ENCODE data around the gene MIA.
"Not testable (repeated sequence)": the region's sequence is repeated elsewhere in the genome, so short reads cannot be mapped to it uniquely, and the experiment has no call there.

MIA gene

DNA sequence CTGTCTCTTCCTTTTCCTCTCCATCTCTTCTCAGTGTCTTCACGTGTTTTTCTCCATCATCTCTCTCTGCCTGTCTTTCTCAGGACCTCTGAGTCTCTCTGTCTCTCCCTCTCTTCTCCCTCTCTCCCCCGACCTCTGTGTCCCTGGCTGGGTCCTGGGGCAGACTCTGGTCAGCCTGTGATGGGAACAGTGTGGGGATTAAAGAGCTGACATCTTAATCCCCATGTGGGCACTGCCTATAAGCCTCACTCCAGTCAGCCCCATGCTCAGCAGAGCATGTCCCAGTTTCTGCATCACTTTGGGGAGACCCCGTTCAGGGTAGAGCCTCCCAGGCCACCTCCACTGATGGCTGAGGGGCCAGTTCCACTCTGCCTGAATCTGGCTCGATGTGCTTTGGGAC, 39.9 kb downstream of the MIA start:
- TF ChIP-seq, protein P1, sequence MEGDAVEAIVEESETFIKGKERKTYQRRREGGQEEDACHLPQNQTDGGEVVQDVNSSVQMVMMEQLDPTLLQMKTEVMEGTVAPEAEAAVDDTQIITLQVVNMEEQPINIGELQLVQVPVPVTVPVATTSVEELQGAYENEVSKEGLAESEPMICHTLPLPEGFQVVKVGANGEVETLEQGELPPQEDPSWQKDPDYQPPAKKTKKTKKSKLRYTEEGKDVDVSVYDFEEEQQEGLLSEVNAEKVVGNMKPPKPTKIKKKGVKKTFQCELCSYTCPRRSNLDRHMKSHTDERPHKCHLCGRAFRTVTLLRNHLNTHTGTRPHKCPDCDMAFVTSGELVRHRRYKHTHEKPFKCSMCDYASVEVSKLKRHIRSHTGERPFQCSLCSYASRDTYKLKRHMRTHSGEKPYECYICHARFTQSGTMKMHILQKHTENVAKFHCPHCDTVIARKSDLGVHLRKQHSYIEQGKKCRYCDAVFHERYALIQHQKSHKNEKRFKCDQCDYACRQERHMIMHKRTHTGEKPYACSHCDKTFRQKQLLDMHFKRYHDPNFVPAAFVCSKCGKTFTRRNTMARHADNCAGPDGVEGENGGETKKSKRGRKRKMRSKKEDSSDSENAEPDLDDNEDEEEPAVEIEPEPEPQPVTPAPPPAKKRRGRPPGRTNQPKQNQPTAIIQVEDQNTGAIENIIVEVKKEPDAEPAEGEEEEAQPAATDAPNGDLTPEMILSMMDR (IDR thresholded peaks at IDR 0.05; ENCODE audit: low read depth, low read length), result no peak
- no peak overlapping the region for H3K4me3 ChIP-seq (replicated peaks in 1 of 2; ENCODE audit: low read depth in 2 of 2, low read length in 2 of 2)
- no peak for DNase-seq (ENCODE audit: low read depth in 2 of 2)

DNA sequence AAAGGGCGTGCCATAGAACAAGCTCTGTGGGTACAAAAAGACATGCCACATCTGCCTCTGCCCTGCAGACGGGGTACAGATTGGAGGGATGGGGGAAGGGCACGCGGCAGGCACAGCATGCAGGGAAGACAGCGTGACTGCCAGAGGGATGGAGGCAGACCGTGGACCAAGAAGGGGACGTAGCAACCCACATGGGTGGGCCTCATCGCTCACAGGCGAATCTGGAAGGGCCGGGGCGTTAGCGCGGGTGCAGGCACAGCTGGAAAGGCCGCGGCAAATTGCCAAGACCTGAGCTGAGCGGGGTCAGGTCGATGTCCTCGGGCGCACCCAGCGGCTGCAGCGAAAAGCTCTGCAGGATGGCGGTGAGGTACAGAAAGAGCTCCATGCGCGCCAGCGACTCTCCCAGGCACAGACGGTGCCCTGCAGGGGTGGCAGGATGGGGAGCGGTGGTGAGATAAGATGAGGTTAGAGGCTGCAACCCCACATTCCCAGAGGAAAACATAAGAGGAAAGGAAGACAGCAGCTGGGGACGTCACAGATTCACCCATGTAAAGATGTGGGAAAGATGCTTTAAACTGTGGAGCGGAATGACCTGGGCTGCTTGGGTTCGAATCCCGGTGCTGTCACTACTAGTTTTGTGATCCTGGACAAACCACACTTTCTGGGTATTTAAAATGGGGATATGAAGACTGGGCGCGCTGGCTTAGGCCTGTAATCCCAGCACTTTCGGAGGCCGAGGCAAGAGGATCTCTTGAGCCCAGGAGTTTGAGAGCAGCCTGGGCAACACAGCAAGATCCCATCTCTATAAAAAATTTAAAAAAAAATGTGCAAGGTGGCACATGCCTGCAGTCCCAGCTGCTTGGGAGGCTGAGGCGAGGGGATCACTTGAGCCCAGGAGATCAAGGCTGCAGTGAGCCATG, 43.4 kb downstream of the MIA start:
- peak; percentile 61 to 63 for DNase-seq (ENCODE audit: low read depth in 2 of 2)
- TF ChIP-seq, protein P1 (IDR thresholded peaks at IDR 0.05; ENCODE audit: low read depth, low read length), result peak; percentile 28
- peak overlapping the region in 1 of 2 donors; percentile 38 for H3K4me3 ChIP-seq (replicated peaks in 1 of 2; ENCODE audit: low read depth in 2 of 2, low read length in 2 of 2)

DNA sequence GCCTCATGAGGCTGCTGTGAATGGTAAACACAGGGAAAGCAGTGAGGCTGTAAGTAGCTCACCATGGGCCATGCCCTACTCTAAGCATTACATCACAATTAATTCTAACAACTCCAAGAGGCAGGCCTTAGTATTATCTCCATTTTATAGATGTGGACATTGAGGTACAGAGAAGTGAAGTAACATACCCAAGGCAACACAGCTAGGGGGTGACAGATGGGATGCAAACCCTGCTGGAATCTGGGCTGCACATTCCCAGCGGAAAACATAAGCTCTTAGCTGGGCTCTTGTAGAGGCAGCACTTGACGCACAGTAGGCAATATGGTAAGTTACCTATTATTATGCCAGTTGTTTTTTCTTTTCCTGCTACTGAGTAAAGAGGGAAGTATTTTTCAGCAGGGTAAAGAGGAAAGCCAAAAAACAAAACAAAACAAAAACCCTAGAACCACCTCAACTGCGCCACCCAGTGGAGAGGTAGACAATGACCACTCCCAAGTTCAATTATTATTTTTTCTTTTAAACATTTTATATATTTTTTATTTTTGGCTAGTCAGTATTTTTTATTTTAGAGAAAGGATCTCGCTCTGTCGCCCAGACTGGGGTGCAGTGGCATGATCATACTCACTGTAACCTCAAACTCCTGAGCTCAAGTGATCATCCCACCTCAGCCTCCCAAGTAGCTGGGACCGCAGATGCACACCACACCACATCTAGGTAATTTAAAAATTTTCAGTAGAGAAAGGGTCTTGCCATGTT, 44.3 kb downstream of the MIA start:
- TF ChIP-seq, protein P1 (IDR thresholded peaks at IDR 0.05; ENCODE audit: low read depth, low read length), result peak; percentile 57
- H3K4me3 ChIP-seq (replicated peaks in 1 of 2; ENCODE audit: low read depth in 2 of 2, low read length in 2 of 2), result not testable (repeated sequence)
- peak; percentile 57 to 67 for DNase-seq (ENCODE audit: low read depth in 2 of 2)

DNA sequence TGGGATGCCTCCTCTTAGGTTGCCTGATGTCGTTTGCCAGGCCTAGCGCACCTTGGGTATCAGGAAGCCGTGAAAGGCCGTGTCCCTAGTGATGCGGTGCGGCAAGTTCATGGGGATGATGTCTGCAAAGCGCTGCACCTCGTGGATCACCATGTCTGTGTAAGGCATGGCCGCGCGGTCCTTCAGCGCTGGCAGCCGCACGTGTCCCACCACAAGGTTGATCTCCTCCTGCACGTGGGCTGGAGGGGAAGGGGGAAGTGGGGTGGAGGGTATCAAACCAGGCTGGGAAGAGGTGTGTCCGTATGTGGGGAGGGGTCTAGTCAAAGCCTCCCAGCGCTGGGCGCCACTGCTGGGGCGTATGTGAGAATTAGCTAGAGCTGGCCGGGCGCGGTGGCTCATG, 46.8 kb downstream of the MIA start:
- H3K4me3 ChIP-seq (replicated peaks in 1 of 2; ENCODE audit: low read depth in 2 of 2, low read length in 2 of 2), result no peak overlapping the region
- TF ChIP-seq, protein P1 (IDR thresholded peaks at IDR 0.05; ENCODE audit: low read depth, low read length), result no peak
- DNase-seq (ENCODE audit: low read depth in 2 of 2), result no peak

DNA sequence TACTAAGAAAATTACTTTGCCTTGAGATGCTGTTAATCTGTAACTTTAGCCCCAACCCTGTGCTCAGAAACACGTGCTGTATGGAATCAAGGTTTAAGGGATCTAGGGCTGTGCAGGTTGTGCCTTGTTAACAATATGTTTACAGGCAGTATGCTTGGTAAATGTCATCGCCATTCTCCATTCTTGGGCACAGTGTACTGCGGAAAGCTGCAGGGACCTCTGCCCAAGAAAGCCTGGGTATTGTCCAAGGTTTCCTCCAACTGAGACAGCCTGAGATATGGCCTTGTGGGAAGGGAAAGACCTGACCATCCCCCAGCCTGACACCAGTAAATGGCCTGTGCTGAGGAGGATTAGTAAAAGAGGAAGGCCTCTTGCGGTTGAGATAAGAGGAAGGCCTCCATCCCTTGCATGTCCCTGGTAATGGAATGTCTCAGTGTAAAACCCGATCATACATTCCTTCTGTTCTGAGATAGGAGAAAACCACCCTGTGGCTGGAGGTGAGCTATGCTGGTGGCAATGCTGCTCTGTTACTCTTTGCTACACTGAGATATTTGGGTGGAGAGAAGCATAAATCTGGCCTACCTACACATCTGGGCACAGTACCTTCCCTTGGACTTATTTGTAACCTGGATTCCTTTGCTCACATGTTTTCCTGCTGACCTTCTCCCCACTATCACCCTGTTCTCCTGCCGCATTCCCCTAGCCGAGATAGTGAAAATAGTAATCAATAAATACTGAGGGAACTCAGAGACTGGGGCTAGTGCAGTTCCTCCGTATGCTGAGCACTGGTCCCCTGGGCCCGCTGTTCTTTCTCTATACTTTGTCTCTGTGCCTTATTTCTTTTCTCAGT, 47.6 kb downstream of the MIA start:
- H3K4me3 ChIP-seq (replicated peaks in 1 of 2; ENCODE audit: low read depth in 2 of 2, low read length in 2 of 2), result not testable (repeated sequence)
- peak in 1 of 2 donors; percentile 84 for DNase-seq (ENCODE audit: low read depth in 2 of 2)

DNA sequence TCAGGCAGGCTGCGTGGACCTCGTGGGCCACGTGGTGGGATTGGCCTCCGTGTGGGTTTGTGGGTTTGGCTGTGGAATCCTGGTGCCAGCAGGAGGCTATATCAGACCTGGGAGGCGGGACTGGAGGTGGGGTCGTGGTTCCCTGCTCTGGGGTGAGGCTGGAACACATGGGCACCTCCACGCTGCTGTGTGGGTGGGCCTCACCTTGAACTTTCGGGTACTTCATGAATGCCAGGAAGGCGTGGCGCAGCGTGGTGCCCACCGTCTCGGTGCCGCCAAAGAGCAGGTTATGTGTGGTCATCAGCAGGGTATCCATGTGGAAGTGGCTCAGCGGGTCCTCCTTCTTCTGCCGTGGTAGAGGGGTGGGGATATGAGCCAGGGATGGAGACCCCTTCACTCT, 49.6 kb downstream of the MIA start:
- H3K4me3 ChIP-seq (replicated peaks in 1 of 2; ENCODE audit: low read depth in 2 of 2, low read length in 2 of 2); DNase-seq (ENCODE audit: low read depth in 2 of 2): not testable (repeated sequence)

DNA sequence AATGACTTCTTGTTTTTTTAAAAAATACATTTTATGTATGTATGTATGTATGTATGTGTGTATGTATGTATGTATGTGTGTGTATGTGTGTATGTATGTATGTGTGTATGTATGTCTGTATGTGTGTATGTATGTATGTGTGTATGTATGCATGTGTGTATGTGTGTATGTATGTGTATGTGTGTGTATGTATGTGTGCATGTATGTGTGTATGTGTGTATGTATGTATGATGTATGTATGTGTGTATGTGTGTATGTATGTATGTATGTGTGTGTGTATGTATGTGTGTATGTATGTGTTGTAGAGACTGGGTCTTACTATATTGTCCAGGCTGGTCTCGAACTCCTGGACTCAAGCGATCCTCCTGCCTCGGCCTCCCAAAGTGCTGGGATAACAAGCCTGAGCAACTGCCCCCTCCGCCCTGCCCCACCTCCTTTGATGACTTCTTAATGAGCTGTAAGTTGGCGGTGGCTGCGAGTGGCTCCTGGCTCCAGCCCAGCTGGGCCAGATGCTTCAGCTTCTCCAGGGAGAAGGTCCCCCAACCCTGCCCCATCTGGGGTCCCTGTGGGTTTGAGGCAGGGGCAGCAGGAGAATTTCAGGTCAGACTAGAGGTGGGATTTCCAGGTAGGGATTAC, 50.3 kb downstream of the MIA start:
- H3K4me3 ChIP-seq (replicated peaks in 1 of 2; ENCODE audit: low read depth in 2 of 2, low read length in 2 of 2); DNase-seq (ENCODE audit: low read depth in 2 of 2): not testable (repeated sequence)

DNA sequence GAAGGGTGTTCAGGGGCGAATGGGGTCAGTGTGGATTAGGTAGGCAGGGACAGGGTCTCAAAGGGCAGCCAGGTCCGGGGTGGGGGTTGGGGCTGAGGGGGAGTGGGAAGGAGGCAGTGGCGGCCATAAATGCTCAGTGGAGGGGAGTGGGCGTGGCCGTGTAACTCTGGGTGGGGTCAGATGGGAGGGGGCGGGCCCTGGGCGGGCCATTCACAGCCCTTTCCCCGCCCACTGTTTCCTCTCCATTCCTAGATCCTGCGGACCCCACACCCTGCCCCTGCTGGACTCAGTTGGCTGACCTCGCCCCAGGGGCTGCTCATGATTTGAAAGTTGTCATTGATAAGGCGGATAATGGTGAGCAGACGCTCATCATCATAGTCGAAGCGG, 51.0 kb downstream of the MIA start:
- DNase-seq (ENCODE audit: low read depth in 2 of 2); H3K4me3 ChIP-seq (replicated peaks in 1 of 2; ENCODE audit: low read depth in 2 of 2, low read length in 2 of 2): not testable (repeated sequence)

DNA sequence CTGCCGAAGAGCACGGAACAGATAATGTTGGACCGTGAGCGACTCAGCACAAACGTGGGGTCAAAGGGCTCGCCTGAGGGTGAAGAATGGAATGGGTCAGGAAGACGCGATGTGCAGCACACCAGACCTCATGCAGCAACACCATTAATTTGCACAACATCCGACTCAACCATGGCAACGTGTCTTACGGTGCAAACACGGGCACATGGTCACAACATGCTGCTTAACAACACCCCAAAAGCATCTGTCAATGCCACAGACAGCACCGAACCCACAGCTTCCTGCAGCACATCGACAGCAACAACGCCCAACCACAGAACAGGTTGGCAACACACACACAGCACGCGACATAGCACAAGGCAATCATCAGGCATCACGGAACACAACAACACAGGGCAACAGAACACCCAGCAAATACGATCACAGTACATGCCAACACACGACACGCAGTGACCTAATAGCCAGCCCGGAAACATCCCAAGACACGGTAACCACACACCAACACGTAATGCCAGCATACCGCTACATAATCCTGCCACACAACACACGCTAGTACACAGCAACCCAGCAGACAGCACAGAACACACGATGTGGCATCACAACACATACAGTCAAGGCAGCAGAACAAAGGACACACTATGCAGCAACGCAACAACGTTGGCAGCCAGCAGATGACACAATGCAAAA, 51.5 kb downstream of the MIA start:
- not testable (repeated sequence) for H3K4me3 ChIP-seq (replicated peaks in 1 of 2; ENCODE audit: low read depth in 2 of 2, low read length in 2 of 2); DNase-seq (ENCODE audit: low read depth in 2 of 2)

Measured in cardiac fibroblast (primary cell).